GM08714 (cell line): ENCODE data around the gene SAP30L.

Experiments used
- H3K4me3 ChIP-seq: fragments of 200-500 bp; sonication (Bioruptor generic); 2 replicates; pipeline ENCODE4 v1.5.1; 2014; ENCODE audit warnings: mild to moderate bottlenecking, low read length, inconsistent platforms
- ZNF274 ChIP-seq: IDR thresholded peaks from 2 replicates; pipeline ENCODE4 v1.6.1; 2012; ENCODE audit warnings: mild to moderate bottlenecking, low read depth, low read length

The SAP30L gene

GRCh38 chr5:154485850-154486426, 40.1 kb downstream of the SAP30L start:
- TF ChIP-seq ZNF274: no peak
- H3K4me3 ChIP-seq: no peak overlapping the region

DNA sequence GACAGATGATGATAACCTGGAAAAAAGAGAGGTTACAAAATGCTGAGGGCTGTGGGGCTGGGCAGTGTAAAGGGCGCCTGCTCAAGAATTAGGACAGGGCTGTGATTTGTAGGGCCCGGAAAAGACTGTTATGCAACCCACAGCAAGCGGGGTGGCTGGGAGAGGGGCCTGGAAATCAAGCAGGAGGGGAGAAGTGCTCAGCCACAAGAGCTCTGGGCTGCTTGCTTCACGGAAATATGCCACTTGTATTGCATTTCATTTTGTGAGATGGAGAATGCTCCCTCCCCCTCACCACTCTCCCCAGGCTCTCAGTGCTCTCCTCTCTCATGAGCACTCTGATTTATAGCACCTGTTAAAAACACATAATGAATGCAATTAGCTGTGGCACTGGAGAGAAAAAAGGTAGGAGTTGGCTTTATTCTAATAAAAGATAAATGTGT, 40.6 kb downstream of the SAP30L start:
- TF ChIP-seq ZNF274: no peak

GRCh38 chr5:154487541-154487940, 41.7 kb downstream of the SAP30L start:
- no peak overlapping the region for H3K4me3 ChIP-seq
- no peak for TF ChIP-seq ZNF274

More for the DNA sequence above, 40.6 kb downstream of the SAP30L start:
- no peak overlapping the region for H3K4me3 ChIP-seq

- H3K4me3 ChIP-seq: no peak overlapping the region
- TF ChIP-seq ZNF274: no peak
Measured at GRCh38 chr5:154491941-154492340, 46.1 kb downstream of the SAP30L start.

DNA sequence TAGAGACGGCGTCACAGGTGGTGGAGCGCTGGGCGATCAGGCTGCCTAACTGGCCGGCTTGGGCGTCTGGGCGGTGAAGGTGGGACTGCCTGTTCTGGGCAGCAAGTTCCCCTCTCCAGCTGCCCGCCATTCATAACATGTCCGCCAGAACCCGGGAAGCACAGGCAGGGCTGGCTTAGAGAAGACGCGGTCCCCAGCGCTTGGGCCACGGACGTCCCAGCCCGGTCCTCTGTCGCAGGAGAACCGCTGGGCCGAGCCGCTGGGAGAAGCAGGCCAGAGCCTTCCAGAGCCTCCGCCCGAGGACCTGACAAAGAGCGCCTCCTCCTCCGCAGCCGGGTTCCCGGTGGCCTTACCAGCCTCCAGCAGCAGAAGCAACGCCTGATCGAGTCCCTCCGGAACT, 47.5 kb downstream of the SAP30L start:
- no peak overlapping the region for H3K4me3 ChIP-seq
- no peak for TF ChIP-seq ZNF274

DNA sequence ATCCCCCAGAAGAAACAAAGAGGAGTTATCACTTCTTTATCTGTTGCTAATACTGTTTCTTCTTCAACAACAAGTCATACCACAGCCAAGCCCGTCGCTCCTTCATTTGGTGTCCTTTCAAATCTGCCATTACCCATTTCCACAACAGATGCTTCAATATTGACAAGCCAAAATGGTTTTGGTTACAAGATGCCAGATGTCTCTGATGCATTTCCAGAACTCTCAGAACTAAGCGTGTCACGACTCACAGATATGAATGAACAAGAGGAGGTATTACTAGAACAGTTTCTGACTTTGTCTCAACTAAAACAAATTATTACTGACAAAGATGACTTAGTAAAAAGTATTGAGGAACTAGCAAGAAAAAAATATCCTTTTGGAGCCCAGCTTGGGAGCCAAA, 48.2 kb downstream of the SAP30L start:
- no peak for TF ChIP-seq ZNF274
- no peak overlapping the region for H3K4me3 ChIP-seq

DNA sequence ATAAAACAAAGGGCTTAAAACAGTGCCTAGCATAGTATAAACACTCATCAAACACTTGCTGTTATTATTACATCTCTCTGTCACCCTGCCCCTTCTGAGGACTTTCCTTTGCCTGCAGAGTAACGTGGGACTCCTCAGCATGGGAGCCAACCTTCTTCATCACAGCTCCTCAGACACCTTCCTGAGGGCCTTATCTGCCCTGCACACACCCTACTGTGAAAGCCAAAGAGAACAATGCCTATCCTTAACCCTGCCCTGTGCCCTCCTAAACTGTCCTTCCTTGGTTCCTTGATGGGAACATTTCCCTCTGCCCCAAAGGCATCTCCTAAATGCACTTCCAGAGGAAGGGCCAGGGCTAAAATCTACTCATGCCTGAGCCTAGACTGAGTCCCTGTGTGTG, 52.8 kb downstream of the SAP30L start:
- TF ChIP-seq ZNF274: no peak
- no peak overlapping the region for H3K4me3 ChIP-seq

- no peak for TF ChIP-seq ZNF274
- no peak overlapping the region for H3K4me3 ChIP-seq
Measured at GRCh38 chr5:154498994-154499393, 53.2 kb downstream of the SAP30L start.

GRCh38 chr5:154501566-154501965, 55.8 kb downstream of the SAP30L start:
- H3K4me3 ChIP-seq: no peak overlapping the region
- no peak for TF ChIP-seq ZNF274

DNA sequence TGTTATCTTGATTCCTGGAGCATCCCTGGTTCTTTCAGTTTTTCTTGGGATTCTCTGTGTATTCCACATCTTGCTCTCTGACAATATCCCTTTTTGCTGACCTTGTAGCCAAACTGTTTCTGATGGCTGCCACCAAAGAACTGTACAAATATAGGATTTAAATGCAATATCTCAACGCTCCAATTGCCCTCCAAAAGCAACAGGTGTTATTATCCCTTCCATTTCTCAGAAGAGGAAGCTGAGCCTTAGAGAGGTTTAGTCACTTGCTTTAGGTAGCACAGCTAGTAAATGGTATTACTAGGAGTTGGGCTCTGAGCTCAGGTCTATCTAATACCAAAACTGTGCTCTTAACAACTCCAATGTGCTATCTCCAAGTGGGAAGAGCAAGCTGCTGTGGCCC, 56.4 kb downstream of the SAP30L start:
- no peak overlapping the region; the same call in 1 of the 2 replicates for H3K4me3 ChIP-seq
- no peak for TF ChIP-seq ZNF274

DNA sequence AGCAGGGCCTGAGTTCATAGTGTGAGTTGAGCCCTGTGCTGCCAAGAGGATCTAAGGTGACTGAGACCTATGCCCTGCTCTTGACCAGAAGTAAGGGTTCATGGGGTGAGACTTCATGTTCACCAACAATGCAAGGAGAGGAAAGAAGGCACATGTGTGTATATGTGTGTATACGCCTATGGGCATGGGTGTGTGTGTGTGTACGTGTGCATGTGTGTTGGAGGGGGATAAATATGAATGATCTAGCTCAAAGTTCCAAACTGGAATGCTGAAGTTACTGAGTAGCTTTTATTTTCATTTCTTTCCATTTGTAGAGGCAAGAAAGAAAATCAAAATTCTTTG, 57.9 kb downstream of the SAP30L start:
- H3K4me3 ChIP-seq: no peak overlapping the region
- no peak for TF ChIP-seq ZNF274

DNA sequence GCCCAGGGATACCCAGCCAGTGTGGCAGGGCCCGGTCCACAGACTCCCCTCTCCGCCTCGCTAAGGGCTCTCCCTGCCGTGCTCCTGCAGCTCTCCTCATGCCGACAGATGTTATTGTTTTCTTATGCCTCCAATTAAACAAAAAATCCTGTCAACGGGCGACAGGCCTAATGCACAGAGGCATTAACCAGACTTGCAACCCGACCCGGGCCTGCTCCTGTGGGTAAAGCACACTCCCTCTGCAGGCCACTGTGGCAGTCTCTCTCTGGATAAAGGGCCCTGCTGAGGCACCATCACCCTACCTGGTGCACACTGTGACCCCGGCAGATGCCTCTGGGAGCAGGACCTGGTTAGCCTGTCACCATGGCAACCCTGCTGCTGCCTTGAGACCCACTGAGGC, 59.8 kb downstream of the SAP30L start:
- TF ChIP-seq ZNF274: no peak
- no peak overlapping the region for H3K4me3 ChIP-seq

DNA sequence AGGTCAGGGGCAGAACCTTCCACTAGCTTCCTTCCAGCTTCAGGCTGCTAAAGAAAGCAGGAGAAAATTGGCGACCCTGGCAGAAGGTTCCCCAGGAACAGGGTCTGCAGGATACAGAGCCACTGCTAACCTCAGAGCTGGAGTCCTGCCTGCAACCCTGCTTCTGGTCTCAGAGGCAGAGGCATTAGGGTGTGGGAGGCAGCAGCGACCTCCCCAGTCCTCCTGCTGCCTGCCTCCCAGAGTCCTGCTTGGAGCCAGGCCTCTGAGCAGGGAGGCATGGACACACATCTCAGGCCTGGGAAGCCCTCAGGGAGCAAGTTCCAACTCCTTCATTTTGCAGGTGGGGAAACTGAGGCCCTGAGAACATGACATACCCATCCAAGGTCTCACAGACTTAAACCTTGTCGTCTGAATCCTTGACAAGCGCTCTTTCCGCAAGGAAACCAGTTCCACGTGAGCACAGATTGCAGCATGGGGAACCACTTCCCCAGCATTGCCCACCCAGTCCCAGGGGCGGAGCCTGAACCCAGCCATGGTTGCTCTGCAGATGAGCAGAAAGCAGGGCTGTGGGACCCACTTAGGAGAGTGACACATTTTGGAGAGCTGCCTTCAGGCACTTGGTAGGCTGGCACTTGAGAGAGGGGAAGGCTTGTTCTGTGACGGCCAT, 60.4 kb downstream of the SAP30L start:
- TF ChIP-seq ZNF274: no peak
- no peak overlapping the region for H3K4me3 ChIP-seq

GRCh38 chr5:154506716-154507080, 60.9 kb downstream of the SAP30L start:
- no peak overlapping the region for H3K4me3 ChIP-seq

DNA sequence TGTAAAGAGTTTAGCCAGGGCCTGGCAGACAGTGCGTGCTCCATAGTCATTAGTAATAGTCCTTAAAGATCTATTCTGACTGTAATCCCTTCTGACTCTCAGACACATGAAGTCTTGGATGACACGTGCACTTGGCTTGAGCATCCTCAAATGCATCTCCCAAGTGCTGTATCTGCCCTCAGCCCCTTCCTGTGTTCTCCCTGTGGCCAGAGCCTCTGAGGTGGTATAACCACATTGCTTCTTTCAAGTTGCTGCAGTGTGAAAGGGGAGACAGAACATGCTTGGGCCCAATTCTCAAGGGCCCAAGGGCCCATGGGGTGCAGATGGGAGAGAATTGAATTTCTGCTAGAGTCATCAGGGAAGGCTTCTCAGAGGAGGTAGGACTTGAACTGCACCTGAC, 62.3 kb downstream of the SAP30L start:
- no peak overlapping the region for H3K4me3 ChIP-seq
- no peak for TF ChIP-seq ZNF274

More at GRCh38 chr5:154506716-154507080, 60.9 kb downstream of the SAP30L start:
- TF ChIP-seq ZNF274: no peak

- no peak for TF ChIP-seq ZNF274
- no peak overlapping the region for H3K4me3 ChIP-seq
Measured at GRCh38 chr5:154509784-154510555, 64.2 kb downstream of the SAP30L start.
